G401.6 (cell line): Measurements from ENCODE around the gene TACSTD2.
"Not testable (repeated sequence)": the region's sequence is repeated elsewhere in the genome, so short reads cannot be mapped to it uniquely, and the experiment has no call there.

Source experiments
- FAIRE-seq: peaks from 2 replicates; lab custom pipeline; 2012; peaks lifted over from hg19 to GRCh38; lab: Jason Lieb, UNC

TACSTD2 gene

GRCh38 chr1:58563715-58564114 lies 13.3 kb downstream of the TACSTD2 start:
- FAIRE-seq = not testable (repeated sequence)

GRCh38 chr1:58561633-58562032 lies 15.4 kb downstream of the TACSTD2 start:
- no peak for FAIRE-seq

GRCh38 chr1:58555393-58555792 lies 21.7 kb downstream of the TACSTD2 start:
- no peak for FAIRE-seq

GRCh38 chr1:58551186-58552140 lies 25.6 kb downstream of the TACSTD2 start:
- no peak for FAIRE-seq

- FAIRE-seq = not testable (repeated sequence)
Observed at GRCh38 chr1:58549291-58549690, 27.8 kb downstream of the TACSTD2 start.

GRCh38 chr1:58548371-58548770 lies 28.7 kb downstream of the TACSTD2 start:
- no peak for FAIRE-seq

- FAIRE-seq = peak; percentile 95
Observed at GRCh38 chr1:58546520-58547308, 30.3 kb downstream of the TACSTD2 start, which contains the start of gene OMA1. OMA1 (minus strand) TSS chr1:58546726; CDS start chr1:58539294, 7,432 bp downstream.

GRCh38 chr1:58545591-58546519 lies 31.2 kb downstream of the TACSTD2 start:
- no peak for FAIRE-seq

GRCh38 chr1:58543260-58543659 lies 33.8 kb downstream of the TACSTD2 start:
- no peak for FAIRE-seq

GRCh38 chr1:58539553-58539952 lies 37.5 kb downstream of the TACSTD2 start:
- no peak for FAIRE-seq

- no peak for FAIRE-seq
Observed at GRCh38 chr1:58538821-58539220, 38.2 kb downstream of the TACSTD2 start.

GRCh38 chr1:58531842-58532241 lies 45.2 kb downstream of the TACSTD2 start:
- FAIRE-seq = not testable (repeated sequence)

GRCh38 chr1:58529284-58529683 lies 47.8 kb downstream of the TACSTD2 start:
- FAIRE-seq = no peak

GRCh38 chr1:58528518-58528917 lies 48.5 kb downstream of the TACSTD2 start:
- FAIRE-seq = no peak
